ENCODE results near the gene GSE1. TPM values are rescaled to one million over a fixed set of nuclear protein-coding genes. Genes with fewer than 3 reads are reported as not detected.

GSE1 gene
- total RNA-seq, 4 donors from 2014 or later, result 100 to 139 (median 120) TPM

DNA sequence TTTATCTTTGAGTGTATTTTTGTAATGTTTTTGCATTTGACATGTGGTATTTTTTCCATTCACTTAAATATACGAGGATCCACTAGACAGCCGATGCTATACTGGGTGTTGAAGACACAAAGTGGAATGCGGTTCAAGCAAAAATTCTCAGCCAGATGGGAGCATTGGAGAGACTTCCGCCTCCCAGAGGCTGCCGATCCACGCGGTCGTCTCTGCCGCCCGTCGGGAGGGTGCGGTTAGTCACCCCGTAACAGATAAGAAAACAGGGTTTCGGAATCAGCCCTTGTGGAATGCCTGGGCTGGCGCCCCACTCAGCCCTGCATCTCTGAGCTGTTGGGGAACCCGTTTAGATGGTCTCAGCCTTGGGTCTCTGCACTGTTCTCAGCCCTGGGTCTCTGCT is 7.3 kb downstream of the GSE1 start:
- in situ Hi-C loops (cut with MboI; ENCODE audit: low pct_ligation_motif_present in 1 of 4, low pct_unique_long_range_greater_than_20kb in 1 of 4, low sequenced_read_pairs in 3 of 4) (loop anchor here in 3 of 4 donors (10.0 to 25.0 kb wide), 2 partner anchors 183 to 196 kb away; no protein-coding TSS in a partner anchor), intact Hi-C loops (cut with DNase I; ENCODE audit: low total_unique reads) (no loop called here)
- Histone ChIP-seq H3K4me1 (peaks cover 17 to 59% (median 34%) of the 10 kb centered on the region in 4 donors), H3K9me3 (no peaks in the 10 kb centered on the region), H3K27me3 (no peaks in the 10 kb centered on the region), H3K4me3 (no peak overlapping the region), H3K36me3 (no peaks in the 10 kb centered on the region), H3K27ac (no peak overlapping the region)
- WGBS, 2 donors (ENCODE audit: low coverage in 1 of 2), result 88 to 100% methylated on average over 2 to 16 of the region's 16 CpGs
- no peak for DNase-seq
- TF ChIP-seq EP300 (IDR thresholded peaks at IDR 0.05; ENCODE audit: low read depth) (no peak), POLR2A (IDR thresholded peaks at IDR 0.05) (no peak), POLR2AphosphoS5 (IDR thresholded peaks at IDR 0.05) (no peak)

- Histone ChIP-seq H3K4me1 (peaks cover 9 to 56% (median 26%) of the 10 kb centered on the region in 4 donors), H3K9me3 (no peaks in the 10 kb centered on the region), H3K27ac (peak overlapping the region; percentile 38 to 71 (median 50)), H3K27me3 (no peaks in the 10 kb centered on the region), H3K4me3 (no peak overlapping the region), H3K36me3 (no peaks in the 10 kb centered on the region)
- in situ Hi-C loops (cut with MboI; ENCODE audit: low pct_ligation_motif_present in 1 of 4, low pct_unique_long_range_greater_than_20kb in 1 of 4, low sequenced_read_pairs in 3 of 4), result loop anchor here in 3 of 4 donors (10.0 to 25.0 kb wide), 2 partner anchors 185 to 197 kb away; no protein-coding TSS in a partner anchor
- 61 to 83% methylated on average over 4 to 13 of the region's 13 CpGs for WGBS, 2 donors (ENCODE audit: low coverage in 1 of 2)
- TF ChIP-seq POLR2AphosphoS5 (IDR thresholded peaks at IDR 0.05), result peak in 1 of 3 donors; percentile 26
- no peak for TF ChIP-seq POLR2A (IDR thresholded peaks at IDR 0.05)
- peak; percentile 75 for DNase-seq
- intact Hi-C loops (cut with DNase I; ENCODE audit: low total_unique reads), result no loop called here
Measured at GRCh38 chr16:85621698-85622428, 8.7 kb downstream of the GSE1 start.

DNA sequence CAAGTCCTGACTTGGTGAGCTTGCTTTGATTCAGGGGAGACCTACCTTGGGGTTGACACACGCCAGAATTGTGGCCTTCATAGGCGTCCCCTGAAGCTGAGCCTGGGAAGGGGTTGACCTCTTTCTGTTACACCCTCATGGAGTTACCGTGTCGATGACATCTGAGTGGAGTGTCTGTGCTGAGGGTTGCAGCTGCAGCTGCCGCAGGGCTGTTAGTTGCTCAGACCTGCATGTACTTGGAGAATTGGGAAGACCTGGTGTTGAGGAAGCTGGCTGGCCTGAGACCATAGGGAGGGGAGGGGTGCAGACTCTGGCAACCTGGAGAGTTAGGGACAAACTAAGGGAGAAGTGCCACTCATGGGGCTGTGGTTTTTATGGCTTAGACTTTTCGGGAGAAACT is 9.6 kb downstream of the GSE1 start:
- intact Hi-C loops (cut with DNase I; ENCODE audit: low total_unique reads), result no loop called here
- WGBS, 2 donors (ENCODE audit: low coverage in 1 of 2), result 80 to 86% methylated on average over 1 to 6 of the region's 6 CpGs
- no peaks in the 10 kb centered on the region for H3K27me3 ChIP-seq
- TF ChIP-seq EP300 (IDR thresholded peaks at IDR 0.05; ENCODE audit: low read depth) (no peak), POLR2AphosphoS5 (IDR thresholded peaks at IDR 0.05) (no peak), CTCF (IDR thresholded peaks at IDR 0.05) (no peak), POLR2A (IDR thresholded peaks at IDR 0.05) (no peak)
- peaks cover 4 to 55% (median 19%) of the 10 kb centered on the region in 4 donors for H3K4me1 ChIP-seq
- no peak for DNase-seq
- no peak overlapping the region for H3K4me3 ChIP-seq
- in situ Hi-C loops (cut with MboI; ENCODE audit: low pct_ligation_motif_present in 1 of 4, low pct_unique_long_range_greater_than_20kb in 1 of 4, low sequenced_read_pairs in 3 of 4), result loop anchor here in 3 of 4 donors (10.0 to 25.0 kb wide), 2 partner anchors 185 to 198 kb away; no protein-coding TSS in a partner anchor
- H3K9me3 ChIP-seq, result no peaks in the 10 kb centered on the region
- peak overlapping the region in 1 of 4 donors; percentile 71 for H3K27ac ChIP-seq
- no peaks in the 10 kb centered on the region for H3K36me3 ChIP-seq

DNA sequence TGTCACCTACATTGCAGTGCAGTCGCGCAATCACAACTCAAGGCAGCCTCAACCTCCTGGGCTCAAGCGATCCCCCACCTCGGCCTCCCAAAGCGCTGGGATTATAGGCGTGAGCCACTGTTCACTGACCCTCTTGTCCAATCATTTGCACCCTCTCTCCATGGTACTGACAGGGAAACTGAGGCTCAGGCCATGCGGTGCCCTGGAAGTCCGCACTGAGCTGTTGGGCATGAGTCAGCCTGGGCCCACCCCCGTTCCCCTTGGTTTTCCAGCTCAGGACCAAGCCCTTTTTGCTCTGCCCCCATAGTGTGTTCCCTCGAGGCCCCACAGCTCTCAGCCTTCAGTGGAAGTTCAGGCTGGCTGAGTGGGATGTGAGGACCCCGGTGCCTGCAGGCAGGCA is 10.1 kb downstream of the GSE1 start:
- no peaks in the 10 kb centered on the region for H3K27me3 ChIP-seq
- peaks cover 4 to 59% (median 19%) of the 10 kb centered on the region in 4 donors for H3K4me1 ChIP-seq
- no peaks in the 10 kb centered on the region for H3K36me3 ChIP-seq
- H3K27ac ChIP-seq, result no peak overlapping the region
- H3K9me3 ChIP-seq, result no peaks in the 10 kb centered on the region
- no peak overlapping the region for H3K4me3 ChIP-seq
- DNase-seq, result no peak
- intact Hi-C loops (cut with DNase I; ENCODE audit: low total_unique reads), result no loop called here
- in situ Hi-C loops (cut with MboI; ENCODE audit: low pct_ligation_motif_present in 1 of 4, low pct_unique_long_range_greater_than_20kb in 1 of 4, low sequenced_read_pairs in 3 of 4), result loop anchor here in 3 of 4 donors (10.0 to 25.0 kb wide), 2 partner anchors 186 to 198 kb away; no protein-coding TSS in a partner anchor
- 87 to 94% methylated on average over 10 to 11 of the region's 11 CpGs for WGBS, 2 donors (ENCODE audit: low coverage in 1 of 2)
- TF ChIP-seq POLR2A (IDR thresholded peaks at IDR 0.05), result no peak
- TF ChIP-seq EP300 (IDR thresholded peaks at IDR 0.05; ENCODE audit: low read depth), result no peak
- no peak for TF ChIP-seq CTCF (IDR thresholded peaks at IDR 0.05)
- no peak for TF ChIP-seq POLR2AphosphoS5 (IDR thresholded peaks at IDR 0.05)

- WGBS, 2 donors (ENCODE audit: low coverage in 1 of 2), result 90% methylated on average over 18 of the region's 21 CpGs; no CpG with 5 or more reads in 1 of the 2 donors
- intact Hi-C loops (cut with DNase I; ENCODE audit: low total_unique reads) (no loop called here), in situ Hi-C loops (cut with MboI; ENCODE audit: low pct_ligation_motif_present in 1 of 4, low pct_unique_long_range_greater_than_20kb in 1 of 4, low sequenced_read_pairs in 3 of 4) (loop anchor here in 3 of 4 donors (10.0 to 25.0 kb wide), 2 partner anchors 187 to 199 kb away; no protein-coding TSS in a partner anchor)
- H3K9me3 ChIP-seq, result no peaks in the 10 kb centered on the region
- no peak for DNase-seq
- H3K4me1 ChIP-seq, result peaks cover 4 to 61% (median 19%) of the 10 kb centered on the region in 4 donors
- H3K27me3 ChIP-seq, result no peaks in the 10 kb centered on the region
- TF ChIP-seq POLR2A (IDR thresholded peaks at IDR 0.05) (no peak), CTCF (IDR thresholded peaks at IDR 0.05) (no peak), POLR2AphosphoS5 (IDR thresholded peaks at IDR 0.05) (no peak), EP300 (IDR thresholded peaks at IDR 0.05; ENCODE audit: low read depth) (no peak)
- no peaks in the 10 kb centered on the region for H3K36me3 ChIP-seq
- no peak overlapping the region for H3K27ac ChIP-seq
- H3K4me3 ChIP-seq, result no peak overlapping the region
Measured at GRCh38 chr16:85623997-85624601, 11.0 kb downstream of the GSE1 start.
